Stimulated activated CD4-positive, alpha-beta T cell treated with anti-CD3 and anti-CD28 coated beads, Interleukin-4, amount 100 ng/mL, for 48 hours (primary cell): Measurements from ENCODE around the gene TRPM4.
A peak's percentile ranks its signal among the peaks of the same experiment; 100 is the strongest.
"Not testable (repeated sequence)": the region's sequence is repeated elsewhere in the genome, so short reads cannot be mapped to it uniquely, and the experiment has no call there.

Experiments used
- DNase-seq, 2 donors: peaks; one replicate each; pipeline ENCODE4 v3.0.0-alpha.2; 2020; ENCODE audit warnings: low read depth in 2 of 2

TRPM4 gene

GRCh38 chr19:49150944-49151243, 6.7 kb upstream of the TRPM4 start:
- DNase-seq, result no peak

DNA sequence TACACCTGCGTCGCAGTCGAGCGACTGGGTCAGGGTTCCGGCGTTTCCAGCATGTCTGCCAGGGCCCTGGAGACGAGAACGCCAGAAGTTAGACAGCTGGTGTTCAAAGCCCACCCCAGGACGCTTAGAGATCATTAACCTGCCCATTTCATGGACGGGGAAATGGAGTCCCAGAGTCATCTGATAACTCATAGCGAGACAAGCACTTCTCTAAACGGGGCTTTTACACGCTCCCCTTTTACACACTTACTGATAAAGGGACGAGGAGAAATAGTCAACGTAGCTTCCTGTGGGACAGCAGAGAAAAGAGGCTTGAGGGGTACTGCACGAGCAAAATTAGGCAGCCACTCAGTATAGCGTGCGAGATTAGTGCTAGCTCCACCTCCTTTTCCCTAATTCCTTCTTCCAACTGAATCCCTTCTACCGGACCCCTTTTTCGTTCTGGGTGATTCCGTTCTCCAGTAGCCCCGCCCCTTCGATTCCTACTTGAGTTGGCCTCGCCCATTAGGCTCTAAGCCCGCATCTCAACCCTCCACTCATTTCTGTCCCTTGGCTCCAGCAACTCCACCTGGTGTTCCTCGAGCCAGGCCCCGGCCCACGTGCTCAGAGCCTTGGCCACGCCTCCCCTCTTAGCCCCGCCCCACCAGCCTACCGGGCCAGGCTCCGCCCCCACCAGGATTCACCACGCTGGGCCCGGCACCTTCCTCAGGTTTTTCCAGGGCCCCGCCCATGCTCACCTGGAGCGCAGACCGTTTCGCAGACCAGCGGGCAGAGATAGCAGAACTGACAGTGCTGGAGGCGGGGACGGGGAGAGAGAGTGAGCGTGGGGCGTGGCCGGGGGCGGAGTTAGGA, 6.1 kb upstream of the TRPM4 start:
- DNase-seq, result peak in 1 of 2 donors; percentile 56

DNA sequence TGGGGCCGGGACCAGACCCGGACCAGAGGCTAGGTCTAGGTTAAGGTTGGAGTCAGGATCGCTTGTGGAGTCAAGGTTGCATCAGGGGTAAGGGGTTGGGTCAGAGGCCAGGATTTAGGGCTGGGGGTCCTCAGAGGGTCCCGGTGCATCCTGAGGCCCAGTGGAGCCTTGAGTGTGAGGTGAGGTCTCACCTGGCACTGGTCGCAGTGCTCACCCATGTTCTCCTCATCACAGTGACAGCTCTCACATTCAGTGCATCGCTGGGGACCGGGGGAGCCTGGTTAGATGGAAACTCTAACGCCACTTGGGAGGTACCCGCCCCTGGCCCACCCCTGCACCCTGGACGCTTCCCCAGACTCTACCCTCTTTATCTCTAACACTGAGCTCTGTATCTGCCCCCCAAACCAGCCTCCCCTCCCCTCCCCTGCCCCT, 5.5 kb upstream of the TRPM4 start:
- DNase-seq, result no peak

- DNase-seq, result no peak
Measured at GRCh38 chr19:49153167-49153809, 4.3 kb upstream of the TRPM4 start.

DNA sequence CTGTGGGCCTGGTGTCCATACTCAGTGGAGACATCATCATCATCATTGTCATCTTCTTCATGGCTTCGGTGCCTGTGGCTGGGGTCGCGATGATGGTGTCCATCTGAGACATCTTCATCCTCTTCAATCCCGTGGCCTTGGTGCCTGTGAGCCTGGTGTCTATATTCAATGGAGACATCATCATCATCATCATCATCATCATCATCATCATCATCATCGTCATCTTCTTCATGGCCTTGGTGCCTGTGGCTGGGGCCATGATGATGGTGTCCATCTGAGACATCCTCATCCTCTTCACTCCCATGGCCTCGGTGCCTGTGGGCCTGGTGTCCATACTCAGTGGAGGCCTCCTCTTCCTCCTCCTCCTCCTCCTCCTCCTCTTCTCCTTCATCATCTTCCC, 3.3 kb upstream of the TRPM4 start:
- no peak for DNase-seq

GRCh38 chr19:49155005-49155819, 2.4 kb upstream of the TRPM4 start, which contains the start of gene HRC:
Gene HRC (minus strand): TSS chr19:49155396. CDS start chr19:49155237, 159 bp downstream.
- no peak for DNase-seq

DNA sequence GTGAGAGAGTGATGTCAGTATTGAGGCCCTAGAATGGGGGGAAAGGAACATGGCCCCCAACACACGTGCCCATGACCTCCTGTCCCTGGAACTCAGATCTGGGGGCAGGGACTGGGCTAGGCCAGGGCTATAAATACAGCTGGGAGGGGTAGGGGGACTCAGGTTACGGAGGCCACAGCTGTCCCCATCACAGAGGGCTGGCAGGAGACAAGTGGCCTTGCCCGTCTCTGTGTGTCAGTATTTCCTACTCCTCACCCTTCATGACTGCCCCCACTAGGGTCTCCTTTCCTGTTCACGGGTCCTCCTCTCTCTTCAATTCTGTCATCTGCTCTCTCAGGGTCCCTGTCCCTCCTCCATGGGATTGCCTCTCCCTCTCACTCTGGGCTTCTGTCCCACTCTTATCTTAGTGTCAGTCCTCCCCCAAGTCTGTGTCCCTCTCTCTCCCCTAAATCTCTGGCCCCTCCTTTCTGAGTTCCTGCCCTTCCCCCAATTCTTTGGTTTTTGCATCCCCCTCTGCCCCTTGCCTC, 1.7 kb upstream of the TRPM4 start:
- DNase-seq, result no peak

GRCh38 chr19:49160450-49161189, 3.0 kb downstream of the TRPM4 start:
- DNase-seq, result no peak

GRCh38 chr19:49161987-49162386, 4.4 kb downstream of the TRPM4 start:
- DNase-seq, result no peak

GRCh38 chr19:49165111-49165750, 7.6 kb downstream of the TRPM4 start:
- DNase-seq, result no peak

DNA sequence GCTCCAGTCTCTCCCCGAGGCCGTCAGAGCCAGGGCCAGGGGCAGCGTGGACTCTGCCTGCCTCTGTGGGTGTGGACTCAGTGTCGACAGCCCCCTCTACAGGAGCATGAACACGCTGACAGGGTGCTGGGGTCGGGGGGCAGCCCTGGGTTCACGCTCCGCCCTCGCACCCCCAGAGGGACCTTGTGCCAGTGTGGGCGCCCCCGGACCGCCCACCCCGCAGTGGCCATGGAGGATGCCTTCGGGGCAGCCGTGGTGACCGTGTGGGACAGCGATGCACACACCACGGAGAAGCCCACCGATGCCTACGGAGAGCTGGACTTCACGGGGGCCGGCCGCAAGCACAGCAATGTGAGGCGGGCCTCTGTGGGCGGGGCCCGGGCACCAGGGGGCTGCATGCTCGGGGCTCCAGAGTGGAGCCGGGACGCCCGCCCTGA, 8.3 kb downstream of the TRPM4 start:
- no peak for DNase-seq

GRCh38 chr19:49167857-49168409, 10.3 kb downstream of the TRPM4 start:
- no peak for DNase-seq

GRCh38 chr19:49168421-49168820, 10.8 kb downstream of the TRPM4 start:
- DNase-seq, result no peak

- no peak for DNase-seq
Measured at GRCh38 chr19:49173198-49173597, 15.6 kb downstream of the TRPM4 start.

DNA sequence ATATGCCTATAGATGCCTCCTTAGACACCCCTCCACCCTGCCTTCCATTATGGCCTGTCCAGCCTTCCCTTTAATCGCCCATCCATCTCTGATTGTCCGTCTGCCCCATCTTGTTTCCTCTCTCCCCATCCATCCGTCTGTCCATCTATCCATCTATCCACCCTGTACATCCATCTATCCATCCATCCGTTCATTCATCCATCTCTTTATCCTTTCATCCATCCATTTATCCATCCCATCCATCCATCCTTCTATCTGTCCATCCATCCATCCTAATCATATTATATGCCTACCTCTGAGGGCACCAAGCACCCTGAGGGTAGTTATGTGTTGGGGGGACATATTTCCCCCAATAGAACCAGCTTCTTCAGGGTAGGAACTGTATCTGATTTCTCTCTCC, 23.1 kb downstream of the TRPM4 start:
- no peak for DNase-seq

- not testable (repeated sequence) for DNase-seq
Measured at GRCh38 chr19:49182010-49182847, 24.6 kb downstream of the TRPM4 start.

DNA sequence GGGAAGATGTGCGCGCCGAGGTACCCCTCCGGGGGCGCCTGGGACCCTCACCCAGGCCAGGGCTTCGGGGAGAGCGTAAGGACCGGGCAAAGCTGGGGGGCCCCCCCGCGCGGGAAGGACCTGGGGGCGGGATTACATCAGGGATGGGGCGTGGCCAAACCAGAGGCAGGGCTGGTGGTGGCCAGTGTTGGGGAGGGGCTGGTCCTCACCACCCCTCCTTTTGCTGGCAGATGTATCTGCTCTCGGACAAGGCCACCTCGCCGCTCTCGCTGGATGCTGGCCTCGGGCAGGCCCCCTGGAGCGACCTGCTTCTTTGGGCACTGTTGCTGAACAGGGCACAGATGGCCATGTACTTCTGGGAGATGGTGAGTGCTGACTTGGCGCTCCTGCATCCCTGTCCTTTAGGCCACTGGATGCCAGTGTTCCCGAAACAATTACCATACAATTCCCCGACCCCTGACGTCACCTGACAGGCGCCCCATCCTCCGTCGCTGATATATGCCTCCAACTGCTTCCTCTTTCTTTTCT, 25.3 kb downstream of the TRPM4 start:
- no peak for DNase-seq

- DNase-seq, result no peak
Measured at GRCh38 chr19:49186108-49186507, 28.5 kb downstream of the TRPM4 start.

- no peak for DNase-seq
Measured at GRCh38 chr19:49188626-49189200, 31.1 kb downstream of the TRPM4 start.
